Stimulated activated CD4-positive, alpha-beta T cell treated with anti-CD3 and anti-CD28 coated beads, Interleukin-1b, Interleukin-23, amount 100 ng/mL, for 4 hours (primary cell): ENCODE data around the gene TMEM163.

Experiments used
- DNase-seq, 2 donors: peaks; one replicate each; pipeline ENCODE4 v3.0.0-alpha.2; 2020; ENCODE audit warnings: low read depth in 2 of 2

The TMEM163 gene

GRCh38 chr2:134458473-134458853 is 260.3 kb downstream of the TMEM163 start:
- DNase-seq, result no peak

- DNase-seq, result no peak
Observed at GRCh38 chr2:134457765-134458472, 260.9 kb downstream of the TMEM163 start.

GRCh38 chr2:134457353-134457752 is 261.4 kb downstream of the TMEM163 start:
- no peak for DNase-seq

GRCh38 chr2:134455426-134455825 is 263.4 kb downstream of the TMEM163 start:
- no peak for DNase-seq

- DNase-seq, result no peak
Observed at GRCh38 chr2:134454931-134455330, 263.9 kb downstream of the TMEM163 start.

GRCh38 chr2:134454426-134454825 is 264.4 kb downstream of the TMEM163 start:
- DNase-seq, result no peak

GRCh38 chr2:134453973-134454372 is 264.8 kb downstream of the TMEM163 start:
- DNase-seq, result no peak

GRCh38 chr2:134453476-134453875 is 265.3 kb downstream of the TMEM163 start:
- DNase-seq, result no peak

GRCh38 chr2:134452042-134452733 is 266.6 kb downstream of the TMEM163 start:
- DNase-seq, result no peak

- DNase-seq, result no peak
Observed at GRCh38 chr2:134451347-134451630, 267.5 kb downstream of the TMEM163 start.

GRCh38 chr2:134449751-134450513 is 268.9 kb downstream of the TMEM163 start:
- DNase-seq, result no peak

- no peak for DNase-seq
Observed at GRCh38 chr2:134449157-134449556, 269.6 kb downstream of the TMEM163 start.

GRCh38 chr2:134448650-134449049 is 270.1 kb downstream of the TMEM163 start:
- DNase-seq, result no peak

GRCh38 chr2:134447669-134448068 is 271.1 kb downstream of the TMEM163 start:
- DNase-seq, result no peak

- DNase-seq, result no peak
Observed at GRCh38 chr2:134446383-134447017, 272.3 kb downstream of the TMEM163 start.

GRCh38 chr2:134445985-134446382 is 272.8 kb downstream of the TMEM163 start:
- no peak for DNase-seq

GRCh38 chr2:134445116-134445515 is 273.7 kb downstream of the TMEM163 start:
- DNase-seq, result no peak

- DNase-seq, result no peak
Observed at GRCh38 chr2:134443814-134444480, 274.9 kb downstream of the TMEM163 start.

- no peak for DNase-seq
Observed at GRCh38 chr2:134441153-134441863, 277.5 kb downstream of the TMEM163 start.

- DNase-seq, result no peak
Observed at GRCh38 chr2:134440336-134440909, 278.4 kb downstream of the TMEM163 start.

GRCh38 chr2:134438371-134438770 is 280.4 kb downstream of the TMEM163 start:
- no peak for DNase-seq
